Stimulated activated CD8-positive, alpha-beta memory T cell treated with anti-CD3 and anti-CD28 coated beads, Interleukin-7, amount 100 ng/mL, for 48 hours (primary cell): ENCODE measurements around the gene RBM4B.

Source experiments
- DNase-seq, 2 donors: peaks; one replicate each; pipeline ENCODE4 v3.0.0-alpha.2; 2020; ENCODE audit warnings: low read depth in 1 of 2; ENCODE audit errors: extremely low read depth in 1 of 2

RBM4B gene

DNA sequence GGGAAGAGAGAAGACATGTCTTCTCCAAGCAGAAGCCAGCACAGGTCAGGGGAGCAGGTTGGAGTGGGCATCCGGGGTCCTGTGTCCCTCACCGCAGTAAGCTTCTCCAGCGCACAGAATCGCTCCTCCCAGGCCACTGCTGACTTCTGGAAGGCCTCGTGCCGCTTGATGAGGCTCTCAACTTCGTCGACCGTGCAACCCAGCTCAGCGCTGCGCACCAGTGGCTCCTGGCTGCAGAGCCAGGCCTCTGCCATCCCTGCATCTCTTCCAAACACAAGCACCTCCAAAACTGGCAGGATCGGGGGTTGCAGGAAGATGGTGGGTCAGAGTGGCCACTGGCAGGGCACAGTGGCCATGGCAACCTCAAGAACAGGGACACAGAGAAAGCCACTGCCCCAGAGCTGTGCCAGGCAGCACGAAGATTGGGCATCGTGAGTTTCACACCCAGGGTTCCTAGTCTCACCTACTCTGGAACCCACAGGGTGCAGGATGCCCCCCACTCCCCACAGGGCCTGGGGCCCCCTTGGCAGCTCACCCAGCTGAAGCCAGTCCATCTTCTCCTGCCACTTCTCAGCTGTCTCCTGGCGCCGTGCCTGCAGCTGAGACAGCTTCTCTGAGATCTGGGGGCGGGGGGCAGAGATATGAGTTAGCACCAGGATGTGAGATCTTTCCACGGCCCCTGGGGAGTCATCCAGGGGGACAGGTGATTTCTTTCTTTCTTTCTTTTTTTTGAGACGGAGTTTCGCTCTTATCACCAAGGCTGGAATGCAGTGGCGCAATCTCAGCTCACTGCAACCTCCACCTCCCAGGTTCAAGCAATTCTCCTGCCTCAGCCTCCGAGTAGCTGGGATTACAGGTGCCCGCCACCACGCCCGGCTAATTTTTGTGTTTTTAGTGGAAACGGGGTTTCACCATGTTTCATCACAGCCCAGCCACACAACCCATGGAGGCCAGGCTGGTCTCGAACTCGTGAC, 11.2 kb upstream of the RBM4B start:
- no peak for DNase-seq

DNA sequence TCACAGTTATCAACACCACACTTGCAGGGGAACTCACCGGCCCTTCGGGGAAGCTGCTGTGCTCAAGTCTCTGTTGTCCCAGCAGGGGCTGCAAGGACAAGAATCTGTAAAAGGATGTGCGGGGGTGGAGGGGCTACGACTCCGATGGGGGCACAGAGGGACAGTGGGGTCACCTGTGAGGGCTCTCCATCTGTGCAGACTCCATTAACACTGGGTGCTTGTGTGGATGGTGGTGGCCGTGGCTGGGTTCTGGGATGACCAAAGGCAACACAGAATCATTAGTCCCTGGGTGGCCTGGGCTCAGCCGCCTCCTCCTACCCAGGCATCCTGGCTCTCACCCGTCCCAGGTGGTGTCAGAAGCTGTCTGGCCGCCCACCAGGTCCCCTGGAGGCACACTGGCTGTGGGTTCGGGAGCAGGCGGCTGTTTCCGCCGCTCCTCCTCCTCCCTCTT, 10.2 kb upstream of the RBM4B start:
- no peak for DNase-seq

DNA sequence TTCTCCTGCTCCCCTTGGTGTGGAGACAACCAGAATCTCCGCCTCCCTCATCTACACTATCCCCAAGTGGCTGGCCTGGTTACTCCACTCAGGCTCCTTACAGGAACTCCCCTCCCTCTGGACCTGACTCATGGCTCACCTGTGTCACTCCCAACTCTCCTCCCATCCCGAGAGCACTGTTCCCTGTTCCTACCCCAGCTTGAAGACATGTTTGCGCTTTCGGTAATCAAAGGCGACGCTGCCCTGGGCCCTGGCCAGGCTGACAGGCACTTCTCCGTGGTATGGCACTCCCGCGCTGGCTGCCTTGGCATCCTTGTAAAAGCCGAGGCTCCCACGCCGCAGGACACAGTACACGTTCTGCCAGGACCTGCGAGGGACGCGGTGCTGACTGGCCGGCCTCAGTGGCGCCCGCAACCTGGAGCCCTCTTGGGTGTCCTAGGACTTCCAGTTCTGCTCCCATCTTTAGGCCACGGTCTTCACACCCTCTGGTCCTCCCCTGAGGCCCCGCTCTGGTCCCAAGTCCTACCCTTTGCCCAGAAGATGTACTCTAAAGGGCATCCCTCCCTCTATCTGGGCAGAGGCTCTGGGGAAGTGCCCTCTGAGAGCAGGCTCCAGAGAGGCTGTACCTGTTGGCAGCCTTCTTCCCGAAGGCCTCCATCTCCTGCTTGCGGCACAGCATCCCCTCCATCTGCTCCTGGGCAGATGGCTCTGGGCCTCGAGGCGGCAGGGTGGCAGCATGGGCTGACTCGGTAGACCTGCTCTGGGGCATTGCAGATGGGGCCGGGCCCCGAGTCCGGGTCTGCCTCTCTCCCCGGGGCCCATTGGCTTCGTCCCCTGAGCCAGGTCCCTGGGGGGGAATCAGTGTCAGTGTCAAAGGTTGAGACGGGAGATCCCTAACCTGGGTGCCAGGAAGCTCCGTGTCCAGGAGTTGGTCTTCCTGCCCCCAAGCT, 9.4 kb upstream of the RBM4B start:
- no peak for DNase-seq

DNA sequence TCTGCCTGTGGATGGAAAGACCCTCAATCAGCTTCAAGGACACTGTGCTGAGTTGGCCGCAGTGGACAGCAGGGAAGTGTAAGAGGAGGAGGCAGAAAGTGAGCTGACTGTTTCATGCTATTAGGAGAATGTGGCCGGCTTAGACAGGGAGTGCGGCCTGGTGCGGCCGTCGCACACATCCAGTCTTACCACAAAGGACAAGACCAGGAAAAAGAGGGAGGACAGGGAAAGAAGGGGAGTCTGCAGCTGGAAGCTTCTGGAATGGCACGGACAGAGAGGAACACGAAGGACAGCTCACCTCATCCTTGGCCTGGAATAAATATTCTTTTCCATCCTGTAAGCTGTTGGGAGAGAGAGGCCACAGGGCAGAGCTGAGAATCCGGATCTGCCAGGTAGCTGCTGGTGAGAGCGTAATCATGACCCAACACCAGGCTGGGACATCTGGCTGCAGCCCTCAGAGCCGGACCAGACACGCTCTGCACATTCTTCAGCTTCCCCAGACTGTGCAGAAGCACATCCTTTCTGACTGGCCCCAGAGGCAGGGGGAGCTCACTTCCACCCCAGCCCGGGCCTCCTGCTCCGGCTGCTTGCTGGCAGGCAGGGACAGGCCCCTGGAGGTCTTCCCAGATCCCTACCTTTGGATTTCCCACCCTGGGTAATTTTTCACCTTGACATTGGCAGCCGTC, 8.6 kb upstream of the RBM4B start:
- DNase-seq: no peak

DNA sequence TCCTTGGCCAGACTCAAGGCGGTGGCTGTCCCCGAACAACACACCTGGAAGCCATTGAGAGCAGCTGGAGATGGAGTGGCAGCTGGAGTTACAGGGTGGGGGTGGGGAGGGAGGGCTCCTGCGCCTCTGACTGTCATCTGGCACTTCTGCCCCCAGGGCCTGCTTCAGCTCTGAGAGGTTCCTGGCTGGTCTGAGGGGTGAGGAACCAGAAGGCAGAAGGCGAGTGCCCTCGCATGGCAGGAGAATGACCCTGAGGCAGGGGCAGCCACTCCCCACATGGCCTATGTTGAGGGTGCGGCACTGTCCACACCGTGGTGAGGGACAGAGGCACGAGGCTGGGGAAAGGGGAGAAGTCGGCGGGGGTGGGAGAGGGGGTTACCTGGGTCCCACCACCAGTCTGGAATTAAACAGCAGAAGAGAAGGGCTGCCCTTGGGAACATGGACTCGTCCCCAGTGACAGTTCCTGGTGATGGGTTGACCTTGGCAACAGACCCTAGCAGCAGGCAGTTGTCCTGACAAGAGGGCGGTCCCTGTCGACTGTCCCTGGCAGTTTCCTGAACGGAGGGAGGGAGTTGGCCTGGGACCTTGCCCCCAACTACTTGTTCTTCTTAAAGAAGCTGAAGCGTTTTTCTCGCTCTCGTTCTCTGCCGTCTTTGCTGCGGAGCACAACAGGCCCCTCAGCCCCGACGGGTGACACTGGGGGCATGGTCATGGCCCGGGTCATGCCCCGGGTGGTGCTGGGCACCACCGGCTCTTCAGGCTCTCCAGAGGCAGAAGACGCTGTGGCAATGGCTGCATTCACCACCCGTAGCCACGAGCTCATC, 7.8 kb upstream of the RBM4B start:
- no peak for DNase-seq

DNA sequence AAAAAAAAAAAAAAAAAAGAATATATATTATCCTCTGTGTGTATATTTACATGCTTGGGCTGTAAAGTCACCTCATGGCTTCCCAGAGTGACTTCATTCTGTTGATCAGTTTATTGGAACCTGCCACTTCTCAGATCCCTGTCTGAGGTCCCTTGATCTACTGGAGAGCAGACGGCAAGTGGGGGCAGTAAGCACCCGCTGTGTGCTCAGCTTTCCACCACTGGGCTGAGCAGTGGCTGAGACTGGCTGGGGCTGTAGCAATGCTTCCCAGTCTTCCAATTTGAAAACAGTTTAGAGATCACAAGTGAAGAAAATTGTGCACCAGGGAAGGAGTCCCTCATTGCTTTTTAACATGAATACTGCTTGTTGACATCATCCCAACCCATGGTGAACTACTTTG, 6.9 kb upstream of the RBM4B start:
- DNase-seq: no peak

DNA sequence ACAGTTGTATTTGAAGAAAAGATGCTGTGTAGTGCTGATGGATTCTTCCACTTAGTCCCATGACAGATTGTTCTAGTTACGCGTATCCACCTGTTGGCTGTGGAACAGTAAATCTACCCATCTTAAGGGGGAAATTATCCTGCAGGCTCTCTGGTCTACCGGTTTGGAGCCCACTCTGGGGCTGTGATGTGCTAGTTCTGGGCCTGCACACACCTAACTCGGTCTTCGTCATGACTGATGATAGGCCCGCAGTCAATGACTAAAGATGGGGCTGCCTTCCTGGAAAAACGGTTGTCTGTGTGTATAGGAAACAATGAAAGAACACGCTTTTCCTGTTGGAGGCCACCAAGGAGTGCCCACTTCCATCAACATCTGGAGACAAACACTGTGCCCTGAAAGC, 6.2 kb upstream of the RBM4B start:
- no peak for DNase-seq

DNA sequence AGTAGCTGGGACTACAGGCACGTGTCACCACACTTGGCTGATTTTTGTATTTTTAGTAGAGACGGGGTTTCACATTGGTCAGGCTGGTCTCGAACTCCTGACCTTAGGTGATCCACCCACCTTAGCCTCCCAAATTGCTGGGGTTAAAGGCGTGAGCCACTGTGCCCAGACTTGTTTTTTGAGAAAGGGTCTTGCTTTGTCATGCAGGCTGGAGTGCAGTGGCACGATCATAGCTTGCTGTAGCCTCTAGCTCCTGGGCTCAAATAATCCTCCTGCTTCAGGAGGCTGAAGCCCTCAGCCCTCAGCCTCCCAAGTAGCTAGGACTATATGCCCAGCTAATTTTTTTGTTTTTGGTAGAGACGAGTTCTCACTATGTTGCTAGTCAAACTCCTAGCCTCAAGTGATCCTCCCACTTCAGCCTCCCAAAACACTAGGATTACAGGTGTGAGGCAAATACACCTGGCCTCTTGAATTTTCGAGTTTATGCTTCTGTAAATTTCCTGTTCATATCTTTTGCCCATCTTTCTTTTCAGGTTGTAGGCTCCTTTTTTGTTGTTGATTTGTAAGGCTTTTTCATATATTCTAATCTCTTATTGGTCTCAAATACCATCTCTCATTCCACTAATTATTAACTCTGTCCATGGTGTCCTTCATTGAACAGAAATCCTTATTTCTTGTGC, 3.4 kb upstream of the RBM4B start:
- no peak for DNase-seq

DNA sequence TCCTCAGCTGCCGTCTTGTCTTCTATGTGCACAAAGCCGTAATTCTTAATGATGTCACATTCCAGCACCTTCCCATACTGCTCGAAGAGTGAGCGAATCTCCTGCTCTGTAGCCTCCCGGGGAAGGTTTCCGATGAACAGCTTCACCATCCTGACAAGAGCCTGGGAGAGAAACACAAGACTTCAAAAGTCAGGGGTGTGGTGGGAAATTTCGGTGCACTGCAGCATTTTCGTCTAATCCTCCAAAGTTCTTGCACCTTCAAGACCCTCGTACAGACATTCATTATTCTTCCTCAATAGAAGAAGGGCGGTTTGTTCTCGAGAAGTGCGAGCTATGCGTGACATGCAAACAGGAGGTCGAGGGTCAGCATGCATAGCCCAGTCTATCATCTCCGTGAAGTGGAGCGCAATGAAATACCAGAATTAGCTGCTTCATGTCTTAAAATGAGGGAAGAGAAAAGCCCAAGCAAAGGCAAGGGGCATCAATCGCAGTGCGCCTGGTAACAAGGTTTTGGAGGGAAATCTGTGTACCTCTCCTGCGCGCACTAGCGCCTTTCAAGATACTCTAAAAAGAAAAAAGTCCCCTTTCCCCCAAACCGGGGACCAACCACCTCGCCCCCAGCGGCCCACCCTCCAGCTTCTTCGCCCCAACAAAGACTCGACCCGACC, 622 bp downstream of the RBM4B start:
- DNase-seq: no peak

DNA sequence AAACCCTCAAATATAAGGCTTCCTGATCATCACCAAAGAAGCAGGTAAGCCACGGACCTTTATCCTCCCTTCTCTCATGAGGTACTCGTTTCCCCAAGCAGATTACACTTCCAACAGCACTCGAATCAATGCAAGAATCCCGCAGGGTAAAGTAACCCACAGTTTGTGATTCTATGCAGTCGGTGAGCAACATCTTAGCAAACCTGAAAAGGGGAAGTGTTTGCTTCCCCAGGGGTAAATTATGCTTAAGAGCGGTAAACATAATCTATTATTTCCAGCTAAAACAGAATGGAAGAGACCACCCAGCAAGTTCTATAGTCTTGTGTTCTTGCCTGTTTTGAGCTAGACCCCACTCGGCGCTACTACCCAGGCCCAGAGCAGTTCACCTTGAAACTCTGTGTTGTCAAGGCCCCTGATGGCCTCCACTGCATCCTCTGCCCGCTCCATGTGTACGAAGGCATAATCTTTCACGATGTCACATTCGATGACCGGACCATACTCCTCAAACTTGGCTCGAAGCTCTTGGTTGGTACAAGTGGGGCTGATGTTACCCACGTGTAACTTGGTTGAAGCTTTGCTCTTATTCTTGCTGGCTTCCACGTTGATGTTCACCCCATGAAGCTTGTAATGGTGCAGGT, 1.3 kb downstream of the RBM4B start:
- no peak for DNase-seq

DNA sequence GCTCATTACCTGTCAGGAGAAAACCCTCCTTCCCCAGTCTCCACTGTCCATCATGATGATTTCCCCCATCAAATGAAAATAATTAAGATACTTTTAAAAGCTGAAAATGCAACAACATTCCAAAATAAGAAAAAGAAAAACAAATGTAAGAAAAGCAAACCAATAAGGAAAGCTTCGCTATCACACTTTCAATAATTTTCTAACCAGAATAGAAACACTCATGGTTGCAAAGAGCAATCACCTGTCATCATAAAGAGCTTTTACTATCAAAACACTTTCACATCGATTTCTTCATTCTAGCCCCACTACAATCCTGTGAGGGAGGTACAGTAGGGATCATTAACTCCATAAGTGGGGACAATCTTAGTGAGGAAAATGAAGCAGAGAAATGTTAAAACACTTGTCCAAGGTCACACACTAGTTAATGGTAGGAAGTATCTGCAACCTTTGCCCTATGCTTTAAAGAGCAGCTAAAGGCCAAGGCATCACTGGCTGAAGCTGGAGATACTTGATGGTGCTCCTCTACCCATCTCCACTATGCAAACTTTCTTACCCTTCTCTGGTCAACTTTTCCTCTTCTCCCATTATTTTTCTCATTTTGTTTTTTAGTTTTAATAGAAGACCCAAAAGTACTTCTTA, 2.6 kb downstream of the RBM4B start:
- DNase-seq: no peak

DNA sequence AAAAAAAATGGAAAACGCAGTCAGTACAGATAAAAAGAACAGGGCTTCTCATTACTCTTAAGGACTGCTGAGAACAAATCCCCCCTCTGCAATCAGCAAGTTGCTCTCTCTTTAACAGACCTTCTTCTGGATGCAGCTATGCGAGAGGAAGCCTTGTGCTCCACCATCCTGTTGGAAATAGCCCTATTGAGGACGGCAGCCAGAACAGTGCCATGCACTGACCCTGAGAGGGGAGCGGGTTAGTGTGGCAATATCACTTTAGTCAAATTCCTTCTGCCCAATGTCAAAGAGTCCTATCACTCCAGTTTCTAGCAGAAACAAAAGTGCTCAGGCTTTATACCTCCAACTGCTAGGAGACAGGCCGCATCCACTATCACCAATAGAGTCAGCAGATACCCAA, 6.9 kb downstream of the RBM4B start:
- no peak for DNase-seq

DNA sequence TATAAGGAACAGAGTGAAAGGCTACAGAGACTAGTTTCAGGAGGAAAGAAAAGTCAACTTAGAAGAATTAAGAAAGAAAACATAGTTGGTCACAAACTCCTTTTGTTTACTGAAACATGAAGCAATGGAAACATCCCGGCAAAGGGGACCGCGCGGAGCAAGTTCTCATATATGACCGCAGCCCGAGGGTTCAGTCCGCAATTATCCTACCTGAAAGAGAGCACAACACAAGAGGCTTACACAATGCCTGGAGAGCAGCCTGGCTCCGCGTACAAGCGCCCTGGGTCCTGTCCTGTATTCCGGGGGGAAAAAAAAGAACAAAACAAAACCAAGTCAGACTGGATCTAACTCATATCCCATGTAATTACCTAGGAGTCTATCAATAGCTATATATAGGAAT, 12.3 kb downstream of the RBM4B start:
- no peak for DNase-seq

DNA sequence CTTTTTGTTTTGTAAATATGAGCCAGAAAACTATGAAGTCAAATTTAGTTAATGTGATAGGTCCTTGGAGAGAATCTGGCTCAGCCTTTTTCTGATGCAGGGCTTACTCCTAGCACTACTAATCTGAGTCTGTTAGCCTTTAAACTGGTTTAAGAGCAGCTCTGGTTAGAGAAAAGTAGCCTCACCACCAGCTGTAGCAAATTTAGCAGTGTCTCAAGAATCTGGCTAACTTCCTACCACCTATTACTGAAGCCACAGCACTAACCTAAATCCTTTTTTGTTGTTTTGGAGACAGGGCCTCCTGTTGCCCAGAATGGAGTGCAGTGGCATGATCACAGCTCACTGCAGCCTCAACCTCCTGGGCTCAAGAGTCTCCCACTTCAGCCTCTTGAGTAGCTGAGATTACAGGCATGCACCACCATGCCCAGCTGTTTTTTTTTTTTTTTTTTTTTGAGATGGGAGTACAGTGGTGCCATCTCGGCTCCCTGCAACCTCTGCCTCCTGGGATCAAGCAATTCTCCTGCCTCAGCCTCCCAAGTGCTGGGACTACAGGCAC, 13.9 kb downstream of the RBM4B start:
- no peak for DNase-seq

DNA sequence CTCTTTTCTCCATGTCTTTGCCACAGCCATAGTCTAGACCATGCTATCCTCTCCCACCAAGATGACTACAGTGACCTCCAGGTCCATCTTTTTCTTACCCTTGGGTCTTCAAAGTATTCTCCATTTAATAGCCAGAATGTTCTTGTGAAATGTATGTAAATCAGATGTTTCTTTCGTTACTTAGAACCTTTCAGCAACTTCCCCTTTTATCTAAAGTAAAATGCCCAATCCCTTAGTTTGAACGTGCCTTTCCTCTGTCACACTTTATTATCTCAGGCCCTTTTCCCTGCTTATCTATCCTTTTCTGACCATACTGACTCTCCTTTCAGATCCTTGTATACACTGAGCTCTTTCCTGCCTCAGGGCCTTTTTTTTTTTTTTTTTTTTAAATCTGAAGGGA, 17.9 kb downstream of the RBM4B start:
- no peak for DNase-seq

DNA sequence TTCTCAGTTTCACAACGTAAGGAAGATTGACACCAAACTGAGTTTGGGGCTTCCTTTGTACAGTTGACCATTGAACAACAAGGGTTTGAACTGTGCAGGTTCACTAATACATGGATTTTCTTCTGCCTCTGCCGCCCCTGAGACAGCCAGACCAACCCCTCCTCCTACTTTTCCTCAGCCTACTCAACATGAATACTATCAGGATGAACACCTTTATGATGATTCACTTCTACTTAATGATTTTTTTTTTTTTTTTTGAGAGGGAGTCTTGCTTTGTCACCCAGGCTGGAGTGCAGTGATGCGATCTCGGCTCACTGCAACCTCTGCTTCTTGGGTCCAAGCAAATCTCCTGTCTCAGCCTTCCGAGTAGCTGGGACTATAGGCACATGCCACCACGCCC, 24.6 kb downstream of the RBM4B start:
- no peak for DNase-seq

DNA sequence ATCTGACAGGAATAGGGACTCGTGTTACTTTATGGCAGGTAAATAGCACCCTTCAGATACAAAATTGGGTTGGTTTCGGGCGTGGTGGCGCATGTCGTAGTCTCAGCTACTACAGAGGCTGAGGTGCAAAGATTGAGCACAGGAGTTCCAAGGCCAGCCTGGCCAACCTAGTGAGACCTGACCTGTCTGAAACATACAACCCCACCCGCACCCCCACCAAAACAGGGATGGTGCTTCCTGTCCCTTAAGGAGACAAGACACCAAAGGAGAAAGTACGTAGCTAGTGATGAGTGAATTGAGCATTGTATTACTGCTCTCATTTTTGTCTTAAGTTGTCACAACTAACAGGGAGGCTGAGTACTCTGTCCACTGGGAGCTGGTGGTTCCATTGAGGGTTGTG, 25.0 kb downstream of the RBM4B start:
- DNase-seq: no peak

DNA sequence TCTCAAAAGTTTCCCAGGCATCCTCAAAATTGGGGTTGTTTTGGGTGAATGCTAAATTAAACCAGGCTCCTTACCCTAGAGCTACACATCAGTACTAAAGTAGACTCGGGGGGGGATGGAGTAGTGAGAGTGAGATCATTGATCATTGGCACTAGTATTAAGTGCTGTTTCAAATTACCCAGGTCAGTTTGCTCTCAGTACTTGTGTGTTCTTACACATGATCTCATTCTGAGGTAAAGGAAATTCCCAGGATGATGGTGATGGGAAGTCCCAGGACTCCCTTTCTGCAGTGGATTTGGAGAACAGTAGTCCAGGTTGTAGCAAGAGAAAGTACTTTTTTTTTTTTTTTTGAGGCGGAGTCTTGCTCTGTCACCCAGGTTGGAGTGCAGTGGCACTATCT, 26.7 kb downstream of the RBM4B start:
- DNase-seq: no peak
